Measurements from ENCODE around the gene B4GALT2. TPM values are rescaled to one million over a fixed set of nuclear protein-coding genes. Genes with fewer than 3 reads are reported as not detected.

The B4GALT2 gene
- total RNA-seq, 1 experiment from 2014 or later: 66.2 TPM

- no TSS peak for BruUV-seq (replicated peaks)
- H3K4me2 ChIP-seq: peak overlapping the region; percentile 95
- DNase-seq: no peak
- no peak overlapping the region for H2AFZ ChIP-seq
- no peaks in the 10 kb centered on the region for H3K27me3 ChIP-seq (ENCODE audit: insufficient read depth, low read depth)
- CTCF ChIA-PET: interaction anchor here (0.6 to 4.0 kb wide), 19 partner anchors 9 to 1355 kb away, joined by 3 to 185 read pairs (median 7); partner anchors contain the start of genes KDM4A and PTPRF
- H3K4me3 ChIP-seq: peak overlapping the region; percentile 15; the same call in 1 of the 2 replicates
- POLR2A ChIA-PET (ENCODE audit: unreplicated experiment): interaction anchor here (1.1 to 1.3 kb wide), 3 partner anchors 170 to 284 kb away, joined by 8 to 12 read pairs (median 10); partner anchors contain the start of gene KDM4A
- H3K27ac ChIP-seq: no peak overlapping the region
- TF ChIP-seq EZH2 (IDR thresholded peaks at IDR 0.05; ENCODE audit: low read depth): no peak
- TF ChIP-seq, protein P1, sequence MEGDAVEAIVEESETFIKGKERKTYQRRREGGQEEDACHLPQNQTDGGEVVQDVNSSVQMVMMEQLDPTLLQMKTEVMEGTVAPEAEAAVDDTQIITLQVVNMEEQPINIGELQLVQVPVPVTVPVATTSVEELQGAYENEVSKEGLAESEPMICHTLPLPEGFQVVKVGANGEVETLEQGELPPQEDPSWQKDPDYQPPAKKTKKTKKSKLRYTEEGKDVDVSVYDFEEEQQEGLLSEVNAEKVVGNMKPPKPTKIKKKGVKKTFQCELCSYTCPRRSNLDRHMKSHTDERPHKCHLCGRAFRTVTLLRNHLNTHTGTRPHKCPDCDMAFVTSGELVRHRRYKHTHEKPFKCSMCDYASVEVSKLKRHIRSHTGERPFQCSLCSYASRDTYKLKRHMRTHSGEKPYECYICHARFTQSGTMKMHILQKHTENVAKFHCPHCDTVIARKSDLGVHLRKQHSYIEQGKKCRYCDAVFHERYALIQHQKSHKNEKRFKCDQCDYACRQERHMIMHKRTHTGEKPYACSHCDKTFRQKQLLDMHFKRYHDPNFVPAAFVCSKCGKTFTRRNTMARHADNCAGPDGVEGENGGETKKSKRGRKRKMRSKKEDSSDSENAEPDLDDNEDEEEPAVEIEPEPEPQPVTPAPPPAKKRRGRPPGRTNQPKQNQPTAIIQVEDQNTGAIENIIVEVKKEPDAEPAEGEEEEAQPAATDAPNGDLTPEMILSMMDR (conservative IDR thresholded peaks at IDR 0.05): no peak; the same call in 1 of the 2 replicates
- no peaks in the 10 kb centered on the region for H3K36me3 ChIP-seq (ENCODE audit: low read depth)
- peaks cover 39% of the 10 kb centered on the region for H3K4me1 ChIP-seq (replicated peaks; ENCODE audit: insufficient read depth)
- H3K79me2 ChIP-seq (ENCODE audit: low read depth): 0 out of 2 replicates have a peak, but pooled peaks cover 7% of the 10 kb centered on the region
- no peaks in the 10 kb centered on the region for H3K9me3 ChIP-seq (ENCODE audit: insufficient read depth, low read depth)
- H3F3A ChIP-seq (ENCODE audit: insufficient read depth, low read depth): peaks cover 32% of the 10 kb centered on the region; the same call in 1 of the 2 replicates
- no peaks in the 10 kb centered on the region for H4K20me1 ChIP-seq (ENCODE audit: insufficient read depth)
- H3K9me2 ChIP-seq (ENCODE audit: insufficient read depth): no peaks in the 10 kb centered on the region
- intact Hi-C loops (cut with micrococcal nuclease; ENCODE audit: unreplicated experiment): loop anchor here (1.0 to 2.0 kb wide), 7 partner anchors 77 to 708 kb away; partner anchors contain the start of gene ST3GAL3
Observed at GRCh38 chr1:43934986-43935324, 44.1 kb upstream of the B4GALT2 start.

- DNase-seq: no peak
- Histone ChIP-seq H4K20me1 (ENCODE audit: insufficient read depth) (no peaks in the 10 kb centered on the region), H3K79me2 (ENCODE audit: low read depth) (0 out of 2 replicates have a peak, but pooled peaks cover 7% of the 10 kb centered on the region), H3K27me3 (ENCODE audit: insufficient read depth, low read depth) (no peaks in the 10 kb centered on the region), H3K4me3 (no peak overlapping the region; the same call in 1 of the 2 replicates), H3K4me2 (peak overlapping the region; percentile 95; the same call in 1 of the 2 replicates), H3K9me2 (ENCODE audit: insufficient read depth) (no peaks in the 10 kb centered on the region), H3K27ac (no peak overlapping the region), H3F3A (ENCODE audit: insufficient read depth, low read depth) (peaks cover 29% of the 10 kb centered on the region; the same call in 1 of the 2 replicates), H2AFZ (no peak overlapping the region), H3K9me3 (ENCODE audit: insufficient read depth, low read depth) (no peaks in the 10 kb centered on the region), H3K4me1 (replicated peaks; ENCODE audit: insufficient read depth) (peaks cover 32% of the 10 kb centered on the region), H3K36me3 (ENCODE audit: low read depth) (no peaks in the 10 kb centered on the region)
- no peak for TF ChIP-seq EZH2 (IDR thresholded peaks at IDR 0.05; ENCODE audit: low read depth)
- TF ChIP-seq, protein P1 (conservative IDR thresholded peaks at IDR 0.05): no peak
- CTCF ChIA-PET: interaction anchor here (1.0 to 4.0 kb wide), 7 partner anchors 8 to 406 kb away, joined by 5 to 185 read pairs (median 9); partner anchors contain the start of gene PTPRF
- BruUV-seq (replicated peaks): no TSS peak
- intact Hi-C loops (cut with micrococcal nuclease; ENCODE audit: unreplicated experiment): loop anchor here (2.0 kb wide), 1 partner anchor 709 kb away; no protein-coding TSS in a partner anchor
- POLR2A ChIA-PET (ENCODE audit: unreplicated experiment): interaction anchor here (1.2 kb wide), 1 partner anchor 172 kb away, joined by 10 read pairs; no protein-coding TSS in a partner anchor
Observed at GRCh38 chr1:43935711-43936427, 43.1 kb upstream of the B4GALT2 start.

DNA sequence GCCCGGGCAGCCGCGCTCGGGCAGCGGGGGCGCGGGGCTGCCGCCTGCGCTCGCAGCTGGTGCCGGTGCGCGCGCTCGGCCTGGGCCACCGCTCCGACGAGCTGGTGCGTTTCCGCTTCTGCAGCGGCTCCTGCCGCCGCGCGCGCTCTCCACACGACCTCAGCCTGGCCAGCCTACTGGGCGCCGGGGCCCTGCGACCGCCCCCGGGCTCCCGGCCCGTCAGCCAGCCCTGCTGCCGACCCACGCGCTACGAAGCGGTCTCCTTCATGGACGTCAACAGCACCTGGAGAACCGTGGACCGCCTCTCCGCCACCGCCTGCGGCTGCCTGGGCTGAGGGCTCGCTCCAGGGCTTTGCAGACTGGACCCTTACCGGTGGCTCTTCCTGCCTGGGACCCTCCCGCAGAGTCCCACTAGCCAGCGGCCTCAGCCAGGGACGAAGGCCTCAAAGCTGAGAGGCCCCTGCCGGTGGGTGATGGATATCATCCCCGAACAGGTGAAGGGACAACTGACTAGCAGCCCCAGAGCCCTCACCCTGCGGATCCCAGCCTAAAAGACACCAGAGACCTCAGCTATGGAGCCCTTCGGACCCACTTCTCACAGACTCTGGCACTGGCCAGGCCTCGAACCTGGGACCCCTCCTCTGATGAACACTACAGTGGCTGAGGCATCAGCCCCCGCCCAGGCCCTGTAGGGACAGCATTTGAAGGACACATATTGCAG is 42.4 kb upstream of the B4GALT2 start:
- no peak for DNase-seq
- CTCF ChIA-PET: no interaction called here
- no TSS peak for BruUV-seq (replicated peaks)
- Histone ChIP-seq H3K36me3 (ENCODE audit: low read depth) (no peaks in the 10 kb centered on the region), H3F3A (ENCODE audit: insufficient read depth, low read depth) (peaks cover 29% of the 10 kb centered on the region; the same call in 1 of the 2 replicates), H3K4me1 (replicated peaks; ENCODE audit: insufficient read depth) (peaks cover 25% of the 10 kb centered on the region), H3K79me2 (ENCODE audit: low read depth) (0 out of 2 replicates have a peak, but pooled peaks cover 7% of the 10 kb centered on the region), H3K4me2 (no peak overlapping the region), H4K20me1 (ENCODE audit: insufficient read depth) (no peaks in the 10 kb centered on the region), H3K9me3 (ENCODE audit: insufficient read depth, low read depth) (no peaks in the 10 kb centered on the region), H3K4me3 (no peak overlapping the region), H3K27me3 (ENCODE audit: insufficient read depth, low read depth) (no peaks in the 10 kb centered on the region), H3K9me2 (ENCODE audit: insufficient read depth) (no peaks in the 10 kb centered on the region), H2AFZ (no peak overlapping the region), H3K27ac (no peak overlapping the region)
- POLR2A ChIA-PET (ENCODE audit: unreplicated experiment): no interaction called here
- no peak for TF ChIP-seq EZH2 (IDR thresholded peaks at IDR 0.05; ENCODE audit: low read depth)
- TF ChIP-seq, protein P1 (conservative IDR thresholded peaks at IDR 0.05): no peak
- intact Hi-C loops (cut with micrococcal nuclease; ENCODE audit: unreplicated experiment): no loop called here
